ENCODE data around the gene GKN1.

GKN1 gene

DNA sequence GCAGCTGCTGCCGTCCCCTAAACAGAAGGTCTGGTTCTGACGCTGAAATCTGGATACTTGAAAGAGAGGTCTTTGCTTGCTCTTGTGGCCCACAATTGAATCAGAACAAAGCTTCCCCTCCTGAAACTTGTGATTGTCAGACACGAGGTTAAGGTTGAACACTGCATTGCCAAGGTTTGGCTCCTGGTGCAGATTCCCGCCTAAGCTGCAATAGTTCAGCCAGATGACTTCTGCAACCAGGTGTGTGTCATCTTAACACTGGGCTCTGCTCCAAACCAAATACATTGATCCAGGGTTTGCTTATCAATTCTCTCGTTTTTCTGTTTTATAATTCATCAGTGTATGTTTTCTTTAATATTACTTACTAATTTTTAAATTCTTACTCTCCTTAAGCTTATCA, 14.6 kb downstream of the GKN1 start:
- H3K36me3 Mint-ChIP-seq (ENCODE audit: low read depth), result no peaks in the 10 kb centered on the region
- H3K4me1 Mint-ChIP-seq, result no peaks in the 10 kb centered on the region
- H3K27me3 Mint-ChIP-seq (ENCODE audit: low read depth, poor library complexity), result peaks cover 26% of the 10 kb centered on the region
- no peak for DNase-seq
- TF ChIP-seq CTCF (IDR thresholded peaks at IDR 0.05), result no peak
- no peaks in the 10 kb centered on the region for H3K9me3 Mint-ChIP-seq
- no peak overlapping the region for H3K4me3 Mint-ChIP-seq
- H3K27ac Mint-ChIP-seq, result no peak overlapping the region

GRCh38 chr2:68992341-68992740, 17.9 kb downstream of the GKN1 start:
- no peak overlapping the region for H3K27ac Mint-ChIP-seq
- no peaks in the 10 kb centered on the region for H3K4me1 Mint-ChIP-seq
- no peak overlapping the region for H3K4me3 Mint-ChIP-seq
- DNase-seq, result no peak
- TF ChIP-seq CTCF (IDR thresholded peaks at IDR 0.05), result no peak
- no peaks in the 10 kb centered on the region for H3K9me3 Mint-ChIP-seq
- H3K36me3 Mint-ChIP-seq (ENCODE audit: low read depth), result no peaks in the 10 kb centered on the region
- peaks cover 24% of the 10 kb centered on the region for H3K27me3 Mint-ChIP-seq (ENCODE audit: low read depth, poor library complexity)

DNA sequence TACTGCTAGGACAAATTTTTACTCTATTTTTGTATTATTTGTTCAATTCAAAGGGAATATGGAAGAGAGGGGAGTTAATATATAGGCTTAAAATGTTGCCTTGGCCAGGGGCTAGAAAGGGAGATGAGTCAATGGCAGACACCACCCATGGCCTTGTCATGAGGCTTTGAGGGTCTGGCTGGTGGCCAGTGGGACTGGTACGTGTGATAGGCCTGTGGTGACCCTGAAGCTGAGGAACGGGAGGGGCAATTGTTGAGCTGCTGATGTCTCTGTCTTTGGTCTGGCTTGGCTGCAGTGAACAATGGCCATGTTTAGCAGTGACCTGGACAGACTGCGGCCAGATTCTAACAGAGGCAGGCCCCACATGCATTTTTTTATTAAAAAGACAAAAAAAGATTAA, 18.5 kb downstream of the GKN1 start:
- Mint-ChIP-seq H3K4me1 (no peaks in the 10 kb centered on the region), H3K4me3 (no peak overlapping the region), H3K36me3 (ENCODE audit: low read depth) (no peaks in the 10 kb centered on the region), H3K9me3 (no peaks in the 10 kb centered on the region), H3K27me3 (ENCODE audit: low read depth, poor library complexity) (peaks cover 24% of the 10 kb centered on the region), H3K27ac (no peak overlapping the region)
- no peak for TF ChIP-seq CTCF (IDR thresholded peaks at IDR 0.05)
- DNase-seq, result no peak

GRCh38 chr2:68993660-68994059, 19.2 kb downstream of the GKN1 start:
- H3K4me1 Mint-ChIP-seq, result no peaks in the 10 kb centered on the region
- H3K36me3 Mint-ChIP-seq (ENCODE audit: low read depth), result no peaks in the 10 kb centered on the region

DNA sequence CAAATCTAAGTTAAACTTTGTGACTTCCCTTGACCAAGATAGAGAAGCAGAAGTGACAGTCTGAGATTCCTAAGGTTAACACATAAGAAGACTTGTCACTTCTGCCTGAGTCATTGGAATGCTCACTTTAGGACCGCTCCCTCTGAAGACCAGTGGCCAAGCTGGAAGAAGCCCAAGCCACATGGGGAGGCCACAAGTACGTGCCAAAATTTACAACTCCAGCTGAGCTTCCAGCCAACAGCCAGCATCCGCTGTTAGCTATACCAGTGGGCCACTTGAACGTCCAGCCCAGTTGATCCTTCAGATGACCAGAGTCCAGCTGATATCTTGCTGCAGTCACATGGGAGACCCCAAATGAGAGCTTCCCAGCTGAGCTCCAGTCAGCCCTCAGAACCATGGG, 20.4 kb downstream of the GKN1 start:
- no peaks in the 10 kb centered on the region for H3K36me3 Mint-ChIP-seq (ENCODE audit: low read depth)
- no peaks in the 10 kb centered on the region for H3K4me1 Mint-ChIP-seq
- no peak overlapping the region for H3K4me3 Mint-ChIP-seq
- H3K27ac Mint-ChIP-seq, result no peak overlapping the region
- no peak for TF ChIP-seq CTCF (IDR thresholded peaks at IDR 0.05)
- H3K27me3 Mint-ChIP-seq (ENCODE audit: low read depth, poor library complexity), result peaks cover 19% of the 10 kb centered on the region
- peaks cover 4% of the 10 kb centered on the region for H3K9me3 Mint-ChIP-seq
- no peak for DNase-seq

More at GRCh38 chr2:68993660-68994059, 19.2 kb downstream of the GKN1 start:
- no peak overlapping the region for H3K4me3 Mint-ChIP-seq
- H3K9me3 Mint-ChIP-seq, result no peaks in the 10 kb centered on the region
- peaks cover 26% of the 10 kb centered on the region for H3K27me3 Mint-ChIP-seq (ENCODE audit: low read depth, poor library complexity)
- no peak for TF ChIP-seq CTCF (IDR thresholded peaks at IDR 0.05)
- no peak overlapping the region for H3K27ac Mint-ChIP-seq
- DNase-seq, result no peak

DNA sequence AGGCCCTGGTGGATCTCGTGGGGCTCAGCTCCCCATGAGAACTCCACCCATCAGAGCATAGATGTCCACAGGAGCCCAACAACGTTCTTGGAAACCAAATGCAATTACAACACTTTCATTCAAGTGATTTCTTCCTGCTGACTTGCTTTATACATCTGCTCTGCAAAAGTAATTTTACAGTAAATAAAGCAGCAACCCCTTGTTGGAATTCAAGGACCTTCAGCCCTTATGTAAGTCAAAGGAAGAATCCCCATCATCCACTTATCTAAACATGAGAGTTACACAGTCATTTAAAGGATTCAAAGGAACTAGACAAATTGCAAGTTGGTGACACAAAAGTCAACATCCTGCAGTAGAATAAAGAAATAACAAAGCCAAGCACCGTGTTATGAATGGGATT, 21.5 kb downstream of the GKN1 start:
- Mint-ChIP-seq H3K27me3 (ENCODE audit: low read depth, poor library complexity) (peaks cover 14% of the 10 kb centered on the region), H3K36me3 (ENCODE audit: low read depth) (no peaks in the 10 kb centered on the region), H3K4me1 (no peaks in the 10 kb centered on the region), H3K9me3 (peaks cover 14% of the 10 kb centered on the region), H3K4me3 (no peak overlapping the region), H3K27ac (no peak overlapping the region)
- DNase-seq, result no peak
- TF ChIP-seq CTCF (IDR thresholded peaks at IDR 0.05), result no peak
